ENCODE data around the gene GPR89A.
"Not testable (repeated sequence)": the region's sequence is repeated elsewhere in the genome, so short reads cannot be mapped to it uniquely, and the experiment has no call there.

Gene GPR89A

GRCh38 chr1:145601593-145601992 lies 6.2 kb upstream of the GPR89A start:
- ChIA-PET CTCF (no interaction called here), POLR2A (no interaction called here)
- Histone ChIP-seq H3K27me3 (replicated peaks in 2 of 5; ENCODE audit: control insufficient read depth in 4 of 5, insufficient read depth in 5 of 5, low read length in 4 of 5) (no peaks in the 10 kb centered on the region), H3K27ac (ENCODE audit: insufficient read depth in 1 of 2, low read depth in 1 of 2, low read length in 2 of 2, poor library complexity in 1 of 2, severe bottlenecking in 2 of 2) (no peak overlapping the region), H3K9me3 (ENCODE audit: control extremely low read depth in 1 of 5, control insufficient read depth in 4 of 5, insufficient read depth in 2 of 5, low read depth in 1 of 5, low read length in 4 of 5) (no peaks in the 10 kb centered on the region), H3K36me3 (ENCODE audit: control insufficient read depth in 4 of 4, insufficient read depth in 4 of 4, low read length in 3 of 4) (no peaks in the 10 kb centered on the region), H3K4me3 (ENCODE audit: control insufficient read depth in 1 of 7, extremely low read depth in 1 of 7, insufficient read depth in 4 of 7, low read depth in 2 of 7, low read length in 6 of 7) (no peak overlapping the region), H3K4me1 (ENCODE audit: control extremely low read depth in 1 of 4, control insufficient read depth in 4 of 4, insufficient read depth in 4 of 4, low read length in 3 of 4) (no peaks in the 10 kb centered on the region)
- no CpG with 5 or more reads among the region's 1 CpG for WGBS (ENCODE audit: insufficient coverage)
- no peak for DNase-seq

- H3K4me3 ChIP-seq (ENCODE audit: control insufficient read depth in 1 of 7, extremely low read depth in 1 of 7, insufficient read depth in 4 of 7, low read depth in 2 of 7, low read length in 6 of 7); POLR2A ChIA-PET; H3K27me3 ChIP-seq (replicated peaks in 2 of 5; ENCODE audit: control insufficient read depth in 4 of 5, insufficient read depth in 5 of 5, low read length in 4 of 5); H3K9me3 ChIP-seq (ENCODE audit: control extremely low read depth in 1 of 5, control insufficient read depth in 4 of 5, insufficient read depth in 2 of 5, low read depth in 1 of 5, low read length in 4 of 5); H3K36me3 ChIP-seq (ENCODE audit: control insufficient read depth in 4 of 4, insufficient read depth in 4 of 4, low read length in 3 of 4); CTCF ChIA-PET; H3K4me1 ChIP-seq (ENCODE audit: control extremely low read depth in 1 of 4, control insufficient read depth in 4 of 4, insufficient read depth in 4 of 4, low read length in 3 of 4); H3K27ac ChIP-seq (ENCODE audit: insufficient read depth in 1 of 2, low read depth in 1 of 2, low read length in 2 of 2, poor library complexity in 1 of 2, severe bottlenecking in 2 of 2): not testable (repeated sequence)
- peak in 2 of 3 donors; percentile 13 to 32 for DNase-seq
- WGBS (ENCODE audit: insufficient coverage) = no CpG with 5 or more reads among the region's 5 CpGs
Measured at GRCh38 chr1:145606840-145607239, 948 bp upstream of the GPR89A start.

- CTCF ChIA-PET; DNase-seq; H3K4me1 ChIP-seq (ENCODE audit: control extremely low read depth in 1 of 4, control insufficient read depth in 4 of 4, insufficient read depth in 4 of 4, low read length in 3 of 4); H3K27ac ChIP-seq (ENCODE audit: insufficient read depth in 1 of 2, low read depth in 1 of 2, low read length in 2 of 2, poor library complexity in 1 of 2, severe bottlenecking in 2 of 2); POLR2A ChIA-PET; H3K4me3 ChIP-seq (ENCODE audit: control insufficient read depth in 1 of 7, extremely low read depth in 1 of 7, insufficient read depth in 4 of 7, low read depth in 2 of 7, low read length in 6 of 7); H3K9me3 ChIP-seq (ENCODE audit: control extremely low read depth in 1 of 5, control insufficient read depth in 4 of 5, insufficient read depth in 2 of 5, low read depth in 1 of 5, low read length in 4 of 5); H3K27me3 ChIP-seq (replicated peaks in 2 of 5; ENCODE audit: control insufficient read depth in 4 of 5, insufficient read depth in 5 of 5, low read length in 4 of 5); H3K36me3 ChIP-seq (ENCODE audit: control insufficient read depth in 4 of 4, insufficient read depth in 4 of 4, low read length in 3 of 4): not testable (repeated sequence)
- WGBS (ENCODE audit: insufficient coverage) = no CpG with 5 or more reads among the region's 11 CpGs
Measured at GRCh38 chr1:145607289-145607688, 499 bp upstream of the GPR89A start.

GRCh38 chr1:145610744-145611143 lies 3.0 kb downstream of the GPR89A start:
- WGBS (ENCODE audit: insufficient coverage) = no CpG with 5 or more reads among the region's 2 CpGs
- H3K4me1 ChIP-seq (ENCODE audit: control extremely low read depth in 1 of 4, control insufficient read depth in 4 of 4, insufficient read depth in 4 of 4, low read length in 3 of 4); CTCF ChIA-PET; H3K27me3 ChIP-seq (replicated peaks in 2 of 5; ENCODE audit: control insufficient read depth in 4 of 5, insufficient read depth in 5 of 5, low read length in 4 of 5); DNase-seq; H3K9me3 ChIP-seq (ENCODE audit: control extremely low read depth in 1 of 5, control insufficient read depth in 4 of 5, insufficient read depth in 2 of 5, low read depth in 1 of 5, low read length in 4 of 5); H3K4me3 ChIP-seq (ENCODE audit: control insufficient read depth in 1 of 7, extremely low read depth in 1 of 7, insufficient read depth in 4 of 7, low read depth in 2 of 7, low read length in 6 of 7); POLR2A ChIA-PET; H3K36me3 ChIP-seq (ENCODE audit: control insufficient read depth in 4 of 4, insufficient read depth in 4 of 4, low read length in 3 of 4); H3K27ac ChIP-seq (ENCODE audit: insufficient read depth in 1 of 2, low read depth in 1 of 2, low read length in 2 of 2, poor library complexity in 1 of 2, severe bottlenecking in 2 of 2): not testable (repeated sequence)

GRCh38 chr1:145620073-145620472 lies 12.3 kb downstream of the GPR89A start:
- H3K9me3 ChIP-seq (ENCODE audit: control extremely low read depth in 1 of 5, control insufficient read depth in 4 of 5, insufficient read depth in 2 of 5, low read depth in 1 of 5, low read length in 4 of 5); CTCF ChIA-PET; POLR2A ChIA-PET; DNase-seq; H3K36me3 ChIP-seq (ENCODE audit: control insufficient read depth in 4 of 4, insufficient read depth in 4 of 4, low read length in 3 of 4); H3K27ac ChIP-seq (ENCODE audit: insufficient read depth in 1 of 2, low read depth in 1 of 2, low read length in 2 of 2, poor library complexity in 1 of 2, severe bottlenecking in 2 of 2); H3K27me3 ChIP-seq (replicated peaks in 2 of 5; ENCODE audit: control insufficient read depth in 4 of 5, insufficient read depth in 5 of 5, low read length in 4 of 5); H3K4me3 ChIP-seq (ENCODE audit: control insufficient read depth in 1 of 7, extremely low read depth in 1 of 7, insufficient read depth in 4 of 7, low read depth in 2 of 7, low read length in 6 of 7); H3K4me1 ChIP-seq (ENCODE audit: control extremely low read depth in 1 of 4, control insufficient read depth in 4 of 4, insufficient read depth in 4 of 4, low read length in 3 of 4): not testable (repeated sequence)
- no CpG with 5 or more reads among the region's 1 CpG for WGBS (ENCODE audit: insufficient coverage)

- POLR2A ChIA-PET; DNase-seq; H3K9me3 ChIP-seq (ENCODE audit: control extremely low read depth in 1 of 5, control insufficient read depth in 4 of 5, insufficient read depth in 2 of 5, low read depth in 1 of 5, low read length in 4 of 5); H3K27ac ChIP-seq (ENCODE audit: insufficient read depth in 1 of 2, low read depth in 1 of 2, low read length in 2 of 2, poor library complexity in 1 of 2, severe bottlenecking in 2 of 2); CTCF ChIA-PET; H3K4me3 ChIP-seq (ENCODE audit: control insufficient read depth in 1 of 7, extremely low read depth in 1 of 7, insufficient read depth in 4 of 7, low read depth in 2 of 7, low read length in 6 of 7); H3K4me1 ChIP-seq (ENCODE audit: control extremely low read depth in 1 of 4, control insufficient read depth in 4 of 4, insufficient read depth in 4 of 4, low read length in 3 of 4); H3K27me3 ChIP-seq (replicated peaks in 2 of 5; ENCODE audit: control insufficient read depth in 4 of 5, insufficient read depth in 5 of 5, low read length in 4 of 5); H3K36me3 ChIP-seq (ENCODE audit: control insufficient read depth in 4 of 4, insufficient read depth in 4 of 4, low read length in 3 of 4): not testable (repeated sequence)
- no CpG with 5 or more reads among the region's 1 CpG for WGBS (ENCODE audit: insufficient coverage)
Measured at GRCh38 chr1:145622177-145622576, 14.4 kb downstream of the GPR89A start.

GRCh38 chr1:145636237-145636636 lies 28.4 kb downstream of the GPR89A start:
- H3K4me1 ChIP-seq (ENCODE audit: control extremely low read depth in 1 of 4, control insufficient read depth in 4 of 4, insufficient read depth in 4 of 4, low read length in 3 of 4); CTCF ChIA-PET; DNase-seq; POLR2A ChIA-PET; H3K27me3 ChIP-seq (replicated peaks in 2 of 5; ENCODE audit: control insufficient read depth in 4 of 5, insufficient read depth in 5 of 5, low read length in 4 of 5); H3K27ac ChIP-seq (ENCODE audit: insufficient read depth in 1 of 2, low read depth in 1 of 2, low read length in 2 of 2, poor library complexity in 1 of 2, severe bottlenecking in 2 of 2); H3K4me3 ChIP-seq (ENCODE audit: control insufficient read depth in 1 of 7, extremely low read depth in 1 of 7, insufficient read depth in 4 of 7, low read depth in 2 of 7, low read length in 6 of 7); H3K9me3 ChIP-seq (ENCODE audit: control extremely low read depth in 1 of 5, control insufficient read depth in 4 of 5, insufficient read depth in 2 of 5, low read depth in 1 of 5, low read length in 4 of 5); H3K36me3 ChIP-seq (ENCODE audit: control insufficient read depth in 4 of 4, insufficient read depth in 4 of 4, low read length in 3 of 4): not testable (repeated sequence)
- WGBS (ENCODE audit: insufficient coverage) = no CpG with 5 or more reads among the region's 1 CpG

- H3K4me1 ChIP-seq (ENCODE audit: control extremely low read depth in 1 of 4, control insufficient read depth in 4 of 4, insufficient read depth in 4 of 4, low read length in 3 of 4); H3K4me3 ChIP-seq (ENCODE audit: control insufficient read depth in 1 of 7, extremely low read depth in 1 of 7, insufficient read depth in 4 of 7, low read depth in 2 of 7, low read length in 6 of 7); H3K27me3 ChIP-seq (replicated peaks in 2 of 5; ENCODE audit: control insufficient read depth in 4 of 5, insufficient read depth in 5 of 5, low read length in 4 of 5); H3K9me3 ChIP-seq (ENCODE audit: control extremely low read depth in 1 of 5, control insufficient read depth in 4 of 5, insufficient read depth in 2 of 5, low read depth in 1 of 5, low read length in 4 of 5); POLR2A ChIA-PET; DNase-seq; H3K27ac ChIP-seq (ENCODE audit: insufficient read depth in 1 of 2, low read depth in 1 of 2, low read length in 2 of 2, poor library complexity in 1 of 2, severe bottlenecking in 2 of 2); H3K36me3 ChIP-seq (ENCODE audit: control insufficient read depth in 4 of 4, insufficient read depth in 4 of 4, low read length in 3 of 4); CTCF ChIA-PET: not testable (repeated sequence)
- WGBS (ENCODE audit: insufficient coverage) = no CpG with 5 or more reads among the region's 2 CpGs
Measured at GRCh38 chr1:145641886-145642285, 34.1 kb downstream of the GPR89A start.
